Right lobe of liver (tissue), 6 donors: ENCODE measurements around the gene ABCB10. TPM values are rescaled to one million over a fixed set of nuclear protein-coding genes. Genes with fewer than 3 reads are reported as not detected.

Experiments used
- ATAC-seq, 4 donors: fragments of 200-7000 bp; cut with Tn5 transposase; one replicate each; pipeline ENCODE4 v1.9.1; 2020; ENCODE audit warnings: mild to moderate bottlenecking in 4 of 4, moderate library complexity in 4 of 4
- DNase-seq, 3 donors: peaks; one replicate each; pipeline ENCODE4 v3.0.0-alpha.2; 2020
- H3K27ac ChIP-seq, 3 donors: fragments of 200-600 bp; one replicate each; pipeline ENCODE4 v1.8.0; 2022
- H3K27me3 ChIP-seq, 2 donors: fragments of 200-600 bp; one replicate each; pipeline ENCODE4 v1.8.0; 2022
- H3K36me3 ChIP-seq, 4 donors: fragments of 200-600 bp; sonication (generic) in 1 of 4; one replicate each; pipeline versions ENCODE4 v1.5.1 to v1.8.0; 2017 to 2022; ENCODE audit warnings: control low read depth in 1 of 4
- H3K4me1 ChIP-seq, 4 donors: fragments of 200-600 bp; sonication (generic) in 1 of 4; one replicate each; pipeline versions ENCODE4 v1.5.1 to v1.8.0; 2017 to 2022; ENCODE audit warnings: control low read depth in 1 of 4
- H3K4me3 ChIP-seq, 3 donors: fragments of 200-600 bp; one replicate each; pipeline ENCODE4 v1.8.0; 2022
- H3K9me3 ChIP-seq, 4 donors: fragments of 200-600 bp; sonication (generic) in 1 of 4; one replicate each; pipeline versions ENCODE4 v1.5.1 to v1.8.0; 2017 to 2022; ENCODE audit warnings: control low read depth in 1 of 4
- POLR2A ChIP-seq: fragments of 450-650 bp; IDR thresholded peaks from one replicate; pipeline ENCODE4 v1.6.1; 2017; ENCODE audit warnings: antibody characterized with exemption, mild to moderate bottlenecking
- WGBS: methylation state at CpG from one replicate; pipeline ENCODE4 v1.1.6; 2018; ENCODE audit warnings: low coverage, low lambda C conversion rate; ENCODE audit not compliant: insufficient coverage; ENCODE audit errors: missing lambda C conversion rate; 5-methylcytosine and 5-hydroxymethylcytosine counted together
- intact Hi-C, 2 donors: fragments of 100-400 bp; cut with DNase I; formaldehyde crosslinking; loops; one replicate each; pipeline versions ENCODE4 v1.11.2 to v1.14.1; 2022
- long read RNA-seq: library from polyadenylated mRNA; unstranded; transcript quantifications from one replicate; pipeline ENCODE4 v2.0.0, GENCODE V29; 2019
- total RNA-seq, 6 experiments: library from RNA; depleted of rRNA in 2 of 6; stranded (reverse); fragments of >200 nt in 2 of 6; fragmentation: NEBNext Ultra II Directional in 3 of 6; extraction: Animal tissue kit (Norgen Biotek cat#: 25700) in 3 of 6; gene quantifications; one replicate each; pipeline versions ENCODE4 v1.1.0 to v1.2.4, GENCODE V29; 2016 to 2023
- TF ChIP-seq, protein P1 (sequence below), 4 donors: fragments of 200-600 bp in 3 of 4; fragments of 450-650 bp in 1 of 4; IDR thresholded peaks; one replicate each; pipeline versions ENCODE4 v1.5.1 to v1.8.0; 2016 to 2022; ENCODE audit warnings: antibody characterized with exemption in 4 of 4, mild to moderate bottlenecking in 2 of 4
- donor health status: DM: no; HTN: yes; CAD: no.
- donor health status: DM: no; HTN: no; CAD: no.
- donor health status: DM: no; HTN: no; CAD: no.
- donor health status: DM: no; HTN: yes; CAD: no.
- donor health status: DM: no; HTN: yes; CAD: no.

ABCB10 gene
- 10 to 100 TPM; 12.9 to 16.2 (median 13.7) TPM for total RNA-seq
- long read RNA-seq: 0 reads

GRCh38 chr1:229558460-229559335, at the start of gene ABCB10:
Gene ABCB10 (minus strand): TSS chr1:229558707. CDS start chr1:229558652, 55 bp downstream.
- H3K4me3 ChIP-seq: peak within 1 kb of the TSS; percentile 78 to 86 (median 82)
- ATAC-seq (peak; percentile 88 to 95 (median 93)), DNase-seq (peak; percentile 96 to 98 (median 98))
- intact Hi-C loops: no loop called here
- no peaks in the 10 kb centered on the region for H3K36me3 ChIP-seq
- peaks cover 0 to 20% (median 6%) of the 10 kb centered on the region in 4 donors for H3K4me1 ChIP-seq
- WGBS: under 1% methylated on average over 22 of the region's 109 CpGs
- H3K27me3 ChIP-seq: no peaks in the 10 kb centered on the region
- TF ChIP-seq POLR2A: peak; percentile 60
- TF ChIP-seq, protein P1, sequence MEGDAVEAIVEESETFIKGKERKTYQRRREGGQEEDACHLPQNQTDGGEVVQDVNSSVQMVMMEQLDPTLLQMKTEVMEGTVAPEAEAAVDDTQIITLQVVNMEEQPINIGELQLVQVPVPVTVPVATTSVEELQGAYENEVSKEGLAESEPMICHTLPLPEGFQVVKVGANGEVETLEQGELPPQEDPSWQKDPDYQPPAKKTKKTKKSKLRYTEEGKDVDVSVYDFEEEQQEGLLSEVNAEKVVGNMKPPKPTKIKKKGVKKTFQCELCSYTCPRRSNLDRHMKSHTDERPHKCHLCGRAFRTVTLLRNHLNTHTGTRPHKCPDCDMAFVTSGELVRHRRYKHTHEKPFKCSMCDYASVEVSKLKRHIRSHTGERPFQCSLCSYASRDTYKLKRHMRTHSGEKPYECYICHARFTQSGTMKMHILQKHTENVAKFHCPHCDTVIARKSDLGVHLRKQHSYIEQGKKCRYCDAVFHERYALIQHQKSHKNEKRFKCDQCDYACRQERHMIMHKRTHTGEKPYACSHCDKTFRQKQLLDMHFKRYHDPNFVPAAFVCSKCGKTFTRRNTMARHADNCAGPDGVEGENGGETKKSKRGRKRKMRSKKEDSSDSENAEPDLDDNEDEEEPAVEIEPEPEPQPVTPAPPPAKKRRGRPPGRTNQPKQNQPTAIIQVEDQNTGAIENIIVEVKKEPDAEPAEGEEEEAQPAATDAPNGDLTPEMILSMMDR (IDR thresholded peaks at IDR 0.05): peak; percentile 75 to 83 (median 80)
- H3K9me3 ChIP-seq: no peaks in the 10 kb centered on the region
- H3K27ac ChIP-seq: peak within 1 kb of the TSS; percentile 62 to 87 (median 87)

GRCh38 chr1:229607370-229607769, 48.9 kb upstream of the ABCB10 start:
- TF ChIP-seq, protein P1 (IDR thresholded peaks at IDR 0.05): no peak
- TF ChIP-seq POLR2A: no peak

DNA sequence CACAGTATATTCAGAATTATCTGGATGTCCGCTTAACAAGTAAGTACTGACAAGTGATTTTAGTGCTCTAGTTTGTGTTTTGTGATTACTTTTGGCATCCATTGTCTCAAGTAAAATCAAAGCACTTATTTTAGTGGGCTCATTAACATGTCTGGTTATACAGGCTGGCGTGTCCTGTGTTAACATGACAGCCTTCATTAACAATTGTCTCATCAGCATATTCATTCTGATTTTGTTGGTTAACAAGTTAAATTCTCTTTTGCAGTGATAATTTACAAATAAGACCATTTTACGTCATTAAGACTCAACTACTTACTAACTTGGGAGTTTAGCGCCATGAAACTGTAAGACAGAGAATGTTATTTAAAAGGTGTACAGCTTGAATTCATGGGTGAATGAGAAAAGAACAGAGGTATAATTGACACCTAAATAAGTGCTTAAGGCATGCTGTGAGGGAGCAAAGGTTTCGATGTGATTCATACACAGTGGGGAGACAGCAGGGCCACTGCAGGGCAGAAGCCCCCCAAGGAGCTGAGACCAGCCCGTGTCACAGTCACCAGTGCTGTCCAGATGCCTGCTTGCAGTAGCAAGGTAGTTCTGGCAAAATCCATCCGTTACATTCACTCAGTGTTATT, 45.0 kb upstream of the ABCB10 start:
- intact Hi-C loops: no loop called here
- DNase-seq (no peak), ATAC-seq (no peak)
- H3K27me3 ChIP-seq: no peaks in the 10 kb centered on the region
- WGBS: 80% methylated on average over 5 of the region's 7 CpGs
- no peaks in the 10 kb centered on the region for H3K9me3 ChIP-seq
- TF ChIP-seq, protein P1 (IDR thresholded peaks at IDR 0.05): no peak
- TF ChIP-seq POLR2A: no peak
- no peaks in the 10 kb centered on the region for H3K4me1 ChIP-seq
- H3K27ac ChIP-seq: no peak overlapping the region
- H3K36me3 ChIP-seq: peaks cover 0 to 45% (median 10%) of the 10 kb centered on the region in 4 donors
- H3K4me3 ChIP-seq: no peak overlapping the region

More at GRCh38 chr1:229607370-229607769, 48.9 kb upstream of the ABCB10 start:
- no peaks in the 10 kb centered on the region for H3K27me3 ChIP-seq
- ATAC-seq: no peak
- no peak for DNase-seq
- intact Hi-C loops: no loop called here
- WGBS: 90% methylated on average over 2 of the region's 2 CpGs
- peaks cover 0 to 63% (median 22%) of the 10 kb centered on the region in 4 donors for H3K36me3 ChIP-seq
- H3K27ac ChIP-seq: no peak overlapping the region
- no peaks in the 10 kb centered on the region for H3K9me3 ChIP-seq
- H3K4me3 ChIP-seq: no peak overlapping the region
- H3K4me1 ChIP-seq: no peaks in the 10 kb centered on the region

DNA sequence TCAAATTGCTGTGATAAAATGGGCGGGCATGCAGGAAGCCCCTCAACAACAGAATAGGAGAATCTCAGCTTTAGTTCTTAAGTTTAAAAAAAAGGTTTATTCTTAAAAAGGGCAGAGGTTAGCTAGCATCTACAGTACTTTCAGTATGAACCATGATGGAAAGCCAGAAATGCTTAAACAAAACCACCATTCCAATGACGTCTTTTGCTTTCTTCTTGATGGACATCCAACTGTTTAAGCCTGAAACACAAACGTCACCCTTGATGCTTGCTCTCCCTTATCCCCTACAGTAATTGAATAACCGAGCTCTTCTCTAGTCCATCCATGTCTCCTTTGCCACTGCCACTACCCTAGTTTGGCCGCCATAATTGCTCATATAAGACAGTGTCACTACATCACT, 41.7 kb upstream of the ABCB10 start:
- H3K36me3 ChIP-seq: peaks cover 0 to 20% (median 8%) of the 10 kb centered on the region in 4 donors
- no peak for ATAC-seq
- H3K27ac ChIP-seq: no peak overlapping the region
- intact Hi-C loops: no loop called here
- H3K4me3 ChIP-seq: no peak overlapping the region
- H3K9me3 ChIP-seq: no peaks in the 10 kb centered on the region
- WGBS: 91% methylated on average over 5 of the region's 5 CpGs
- no peaks in the 10 kb centered on the region for H3K4me1 ChIP-seq
- H3K27me3 ChIP-seq: no peaks in the 10 kb centered on the region
- DNase-seq: no peak
- TF ChIP-seq, protein P1 (IDR thresholded peaks at IDR 0.05): no peak
- TF ChIP-seq POLR2A: no peak
